ENCODE data around the gene SP6. TPM values are rescaled to one million over a fixed set of nuclear protein-coding genes. Genes with fewer than 3 reads are reported as not detected.

Gene SP6
- total and polyA plus RNA-seq, 2 of the 4 experiments (the other 2 are of a cell fraction), result under 0.01 to 0.31 TPM

DNA sequence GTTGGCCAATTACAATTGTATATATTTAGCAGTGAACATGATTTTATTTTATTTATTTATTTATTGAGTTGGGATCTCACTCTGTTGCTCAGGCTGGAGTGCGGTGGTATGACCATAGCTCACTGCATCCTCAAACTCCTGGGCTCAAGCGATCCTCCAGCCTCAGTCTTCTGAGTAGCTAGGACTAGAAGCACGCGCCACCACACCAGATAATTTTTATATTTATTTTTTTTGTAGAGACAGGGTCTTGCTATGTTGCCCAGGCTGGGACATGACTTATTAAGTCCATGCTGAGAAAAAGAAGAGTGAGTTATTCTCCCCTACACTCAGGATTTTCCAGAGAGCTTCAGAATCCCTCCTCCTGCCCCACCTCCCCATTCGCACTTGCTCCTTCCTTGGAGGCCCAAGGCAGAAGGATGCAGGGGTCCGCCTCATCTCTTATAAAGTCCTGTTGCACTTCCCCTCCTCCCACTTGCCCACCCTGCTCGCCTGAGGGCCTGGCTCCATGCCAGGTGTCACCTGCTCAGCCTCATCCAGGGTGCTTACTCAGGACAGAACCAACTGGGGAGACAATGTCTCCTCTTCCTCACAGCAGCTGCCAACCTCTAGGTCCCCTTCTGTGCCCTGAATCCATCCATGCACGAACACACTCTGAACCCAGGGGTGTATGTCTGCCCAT lies 29.0 kb upstream of the SP6 start:
- no peak overlapping the region for H3K14ac ChIP-seq (replicated peaks; ENCODE audit: low read depth, low read length)
- peaks cover 15% of the 10 kb centered on the region for H3K4me1 ChIP-seq (ENCODE audit: control insufficient read depth, insufficient read depth, low read length)
- peak overlapping the region; percentile 19 for H2AK5ac ChIP-seq (ENCODE audit: low read depth, low read length)
- H3K79me1 ChIP-seq (ENCODE audit: low read depth in 1 of 2, low read length in 2 of 2), result no peaks in the 10 kb centered on the region
- H3K36me3 ChIP-seq (ENCODE audit: control insufficient read depth, insufficient read depth, low read length), result no peaks in the 10 kb centered on the region
- no peak overlapping the region for H2BK120ac ChIP-seq (ENCODE audit: low read depth, low read length)
- intact Hi-C loops (cut with micrococcal nuclease), result no loop called here
- H2BK15ac ChIP-seq (ENCODE audit: low read depth, low read length), result no peak overlapping the region
- H2BK5ac ChIP-seq (ENCODE audit: low read depth, low read length, poor library complexity, severe bottlenecking), result no peak overlapping the region
- CTCF ChIA-PET, result interaction anchor here (1.0 kb wide), 1 partner anchor 39 kb away, joined by 3 read pairs; the partner anchor contains the start of gene SCRN2
- H3K27ac ChIP-seq (ENCODE audit: insufficient read depth, low read length), result no peak overlapping the region
- WGBS, 2 experiments (ENCODE audit: extremely low coverage in 2 of 2, insufficient read length in 1 of 2), result 100% methylated on average over 1 of the region's 8 CpGs; no CpG with 5 or more reads in 1 of the 2 experiments
- in situ Hi-C loops (cut with MboI; ENCODE audit: low sequenced_read_pairs), result no loop called here
- dilution Hi-C loops (cut with HindIII; ENCODE audit: low sequenced_read_pairs, unreplicated experiment), result no loop called here
- no peaks in the 10 kb centered on the region for H3K9me1 ChIP-seq (ENCODE audit: insufficient read depth, low read length)
- H3K9ac ChIP-seq (ENCODE audit: low read depth, low read length), result no peak overlapping the region
- H4K5ac ChIP-seq (ENCODE audit: low read depth, low read length), result no peak overlapping the region
- no peak overlapping the region for H3K18ac ChIP-seq (ENCODE audit: low read depth, low read length)
- no TSS peak for BruUV-seq (replicated peaks)
- no peak overlapping the region for H3K4ac ChIP-seq (ENCODE audit: low read depth, low read length)
- no peak overlapping the region for H3K56ac ChIP-seq (ENCODE audit: extremely low read depth, insufficient read depth, low read length)
- peaks cover 7% of the 10 kb centered on the region for H3K27me3 ChIP-seq (ENCODE audit: control insufficient read depth, insufficient read depth, low read length)
- H3K9me3 ChIP-seq (ENCODE audit: control insufficient read depth, insufficient read depth, low read length), result no peaks in the 10 kb centered on the region
- H4K8ac ChIP-seq (ENCODE audit: low read depth in 2 of 2, low read length in 2 of 2), result no peak overlapping the region
- H4K91ac ChIP-seq (ENCODE audit: insufficient read depth, low read depth, low read length), result no peak overlapping the region
- no peak for TF ChIP-seq POLR2A (IDR thresholded peaks at IDR 0.05; ENCODE audit: low read depth, low read length)
- TF ChIP-seq CTCF (conservative IDR thresholded peaks at IDR 0.05; ENCODE audit: low read depth, low read length), result no peak
- no peak for TF ChIP-seq MAFK (IDR thresholded peaks at IDR 0.05; ENCODE audit: low read depth, low read length)
- TF ChIP-seq, protein P1, sequence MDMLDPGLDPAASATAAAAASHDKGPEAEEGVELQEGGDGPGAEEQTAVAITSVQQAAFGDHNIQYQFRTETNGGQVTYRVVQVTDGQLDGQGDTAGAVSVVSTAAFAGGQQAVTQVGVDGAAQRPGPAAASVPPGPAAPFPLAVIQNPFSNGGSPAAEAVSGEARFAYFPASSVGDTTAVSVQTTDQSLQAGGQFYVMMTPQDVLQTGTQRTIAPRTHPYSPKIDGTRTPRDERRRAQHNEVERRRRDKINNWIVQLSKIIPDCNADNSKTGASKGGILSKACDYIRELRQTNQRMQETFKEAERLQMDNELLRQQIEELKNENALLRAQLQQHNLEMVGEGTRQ (IDR thresholded peaks at IDR 0.05; ENCODE audit: low read depth, low read length), result no peak
- no peak for TF ChIP-seq SMC3 (IDR thresholded peaks at IDR 0.05; ENCODE audit: low read depth, low read length)
- TF ChIP-seq ELK1 (IDR thresholded peaks at IDR 0.05; ENCODE audit: borderline replicate concordance, low read depth, low read length), result no peak
- no peak for TF ChIP-seq MAZ (IDR thresholded peaks at IDR 0.05; ENCODE audit: borderline replicate concordance, low read depth, low read length)
- TF ChIP-seq MXI1 (IDR thresholded peaks at IDR 0.05; ENCODE audit: borderline replicate concordance, low read depth, low read length), result no peak
- no peak for TF ChIP-seq RCOR1 (IDR thresholded peaks at IDR 0.05; ENCODE audit: insufficient replicate concordance, low read length)
- TF ChIP-seq RAD21 (IDR thresholded peaks at IDR 0.05; ENCODE audit: low read length), result no peak
- no peak for TF ChIP-seq CEBPB (IDR thresholded peaks at IDR 0.05; ENCODE audit: low read depth, low read length)
- no peak for TF ChIP-seq FOS (IDR thresholded peaks at IDR 0.05; ENCODE audit: low read depth, low read length)
- TF ChIP-seq CHD1 (IDR thresholded peaks at IDR 0.05; ENCODE audit: low read depth, low read length), result no peak
- TF ChIP-seq BHLHE40 (IDR thresholded peaks at IDR 0.05; ENCODE audit: low read depth, low read length), result no peak
- peak overlapping the region; percentile 33 for H2AFZ ChIP-seq (replicated peaks; ENCODE audit: low read length, poor library complexity)
- no peak overlapping the region for H3K23ac ChIP-seq (ENCODE audit: low read depth, low read length)
- DNase-seq (no peak), ATAC-seq (ENCODE audit: low read depth) (no peak)
- H3K4me3 ChIP-seq (ENCODE audit: insufficient read depth, low read depth, low read length), result no peak overlapping the region
- H2AK9ac ChIP-seq (replicated peaks; ENCODE audit: low read depth, low read length, poor library complexity), result no peak overlapping the region
- H4K20me1 ChIP-seq (ENCODE audit: insufficient read depth, low read length), result no peaks in the 10 kb centered on the region
- H3K4me2 ChIP-seq (ENCODE audit: low read depth, low read length), result no peak overlapping the region
- H2BK20ac ChIP-seq (ENCODE audit: low read depth, low read length), result no peak overlapping the region
- POLR2A ChIA-PET (ENCODE audit: unreplicated experiment), result no interaction called here
